ENCODE data around the gene SLC8A1. TPM values are rescaled to one million over a fixed set of nuclear protein-coding genes. Genes with fewer than 3 reads are reported as not detected.

SLC8A1 gene
- total RNA-seq, 1 experiment from 2014 or later, result 1.7 TPM

- no peak overlapping the region for H4K91ac ChIP-seq (ENCODE audit: insufficient read length, low read depth, low read length)
- no peak overlapping the region for H3K23ac ChIP-seq (ENCODE audit: insufficient read length, low read depth, low read length)
- no peaks in the 10 kb centered on the region for H3K23me2 ChIP-seq (ENCODE audit: insufficient read length, low read depth, low read length, poor library complexity, severe bottlenecking)
- no peak overlapping the region for H2BK120ac ChIP-seq (ENCODE audit: low read depth, low read length, poor library complexity, severe bottlenecking)
- H3K9me3 ChIP-seq (ENCODE audit: control insufficient read depth, low read depth, low read length), result no peaks in the 10 kb centered on the region
- H2AK5ac ChIP-seq (ENCODE audit: insufficient read length, low read length), result no peak overlapping the region
- no peaks in the 10 kb centered on the region; the same call in 1 of the 2 replicates for H3K4me1 ChIP-seq (ENCODE audit: insufficient read depth, low read length)
- WGBS (ENCODE audit: extremely low coverage, insufficient read length, low lambda C conversion rate), result no CpG with 5 or more reads among the region's 4 CpGs
- H3K9me3 Mint-ChIP-seq, result peaks cover 0 to 4% of the 10 kb centered on the region in 2 experiments; a peak in 3 of 5 replicates
- H3K4me3 Mint-ChIP-seq, result no peak overlapping the region
- H3K27me3 ChIP-seq (ENCODE audit: insufficient read depth, low read length), result no peaks in the 10 kb centered on the region
- H3K27ac Mint-ChIP-seq, result no peak overlapping the region
- H2BK12ac ChIP-seq (ENCODE audit: insufficient read length, low read depth, low read length), result no peak overlapping the region
- no peak overlapping the region for H4K8ac ChIP-seq (replicated peaks; ENCODE audit: insufficient read length, low read depth, low read length)
- no peak overlapping the region for H2AFZ ChIP-seq (ENCODE audit: low read length)
- H4K5ac ChIP-seq (ENCODE audit: insufficient read length, low read depth, low read length), result no peak overlapping the region
- H2BK15ac ChIP-seq (ENCODE audit: low read depth, low read length), result no peak overlapping the region
- no peak for DNase-seq
- H3K27ac ChIP-seq (ENCODE audit: insufficient read length, low read depth, low read length), result no peak overlapping the region
- H4K20me1 ChIP-seq (ENCODE audit: control insufficient read depth, insufficient read depth, insufficient read length), result no peaks in the 10 kb centered on the region
- H3K79me2 ChIP-seq (ENCODE audit: insufficient read depth, low read length), result no peaks in the 10 kb centered on the region
- no peak overlapping the region for H2BK20ac ChIP-seq (ENCODE audit: low read depth, low read length, poor library complexity, severe bottlenecking)
- H2BK5ac ChIP-seq (ENCODE audit: insufficient read length, low read length), result no peak overlapping the region
- no peak overlapping the region for H3K18ac ChIP-seq (ENCODE audit: insufficient read length, low read depth, low read length)
- TF ChIP-seq CTCF (conservative IDR thresholded peaks at IDR 0.05), result no peak
- H3K36me3 Mint-ChIP-seq (ENCODE audit: insufficient read depth in 1 of 3, low read depth in 3 of 3), result peaks cover 3 to 5% (median 4%) of the 10 kb centered on the region in 3 experiments; a peak in 6 of 7 replicates
- no peak overlapping the region for H3K56ac ChIP-seq (ENCODE audit: insufficient read length, low read depth, low read length)
- no peak overlapping the region for H3T11ph ChIP-seq (ENCODE audit: low read length)
- H3K79me1 ChIP-seq (ENCODE audit: insufficient read depth, low read depth, low read length, poor library complexity, severe bottlenecking), result no peaks in the 10 kb centered on the region
- H3K4ac ChIP-seq (ENCODE audit: low read depth, low read length), result no peak overlapping the region
- no peaks in the 10 kb centered on the region for H3K27me3 Mint-ChIP-seq (ENCODE audit: low read depth)
- no peak overlapping the region for H3K14ac ChIP-seq (ENCODE audit: insufficient read depth, low read length)
- no peak overlapping the region for H3K9ac ChIP-seq (ENCODE audit: extremely low read depth, insufficient read length, low read length)
- peaks cover 11 to 19% of the 10 kb centered on the region in 2 experiments for H3K4me1 Mint-ChIP-seq
- no peak overlapping the region for H3K4me2 ChIP-seq (ENCODE audit: insufficient read depth, insufficient read length, low read length)
These were observed 247.6 kb downstream of the SLC8A1 start for GRCh38 chr2:40204268-40204667.

All from H9 (cell line).